ENCODE measurements around the gene BTN1A1.
"Not testable (repeated sequence)": the region's sequence is repeated elsewhere in the genome, so short reads cannot be mapped to it uniquely, and the experiment has no call there.

Gene BTN1A1

GRCh38 chr6:26477426-26477825, 22.7 kb upstream of the BTN1A1 start:
- DNase-seq = no peak

- no peak for DNase-seq
Observed at GRCh38 chr6:26478100-26478984, 21.8 kb upstream of the BTN1A1 start.

- DNase-seq = no peak
Observed at GRCh38 chr6:26478985-26479278, 21.2 kb upstream of the BTN1A1 start.

GRCh38 chr6:26482338-26482737, 17.8 kb upstream of the BTN1A1 start:
- DNase-seq = no peak

DNA sequence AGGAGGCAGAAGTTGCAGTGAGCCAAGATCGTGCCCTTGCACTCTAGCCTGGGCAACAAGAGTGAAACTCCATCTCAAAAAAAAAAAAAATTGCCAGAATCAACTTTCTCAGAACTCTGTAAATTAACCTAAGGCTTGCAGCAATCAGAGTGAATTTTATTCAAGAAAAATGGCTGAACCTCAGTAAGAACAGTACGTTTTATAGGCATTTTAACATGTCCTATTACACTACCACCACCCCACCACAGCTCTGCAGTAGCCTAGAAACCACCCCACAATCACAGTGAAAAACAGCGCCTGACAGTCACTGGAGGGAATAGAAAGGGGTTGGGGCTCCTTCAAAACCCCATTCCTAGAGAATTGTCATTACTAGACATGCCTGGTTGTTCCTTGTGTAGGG, 16.4 kb upstream of the BTN1A1 start:
- no peak for DNase-seq

DNA sequence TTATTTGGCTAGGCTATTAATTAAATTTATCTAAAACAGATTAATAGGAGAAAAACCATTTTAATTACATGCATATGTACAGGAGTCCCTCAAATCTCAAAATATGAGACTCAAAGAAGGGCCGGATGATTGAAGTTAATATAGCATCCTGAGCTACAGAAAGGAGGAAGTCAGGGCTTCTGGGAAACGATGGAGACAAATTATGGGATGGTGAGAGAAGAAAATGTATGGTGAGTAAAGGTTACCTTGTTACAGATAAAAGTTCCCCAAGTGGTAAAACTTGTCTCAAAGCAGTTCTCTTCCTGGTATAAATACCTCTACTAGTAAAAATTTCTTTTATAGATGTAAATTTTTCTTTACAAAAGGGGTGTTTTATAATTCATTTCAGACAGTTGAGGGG, 15.9 kb upstream of the BTN1A1 start:
- DNase-seq = no peak

- no peak for DNase-seq
Observed at GRCh38 chr6:26485112-26485780, 14.9 kb upstream of the BTN1A1 start.

DNA sequence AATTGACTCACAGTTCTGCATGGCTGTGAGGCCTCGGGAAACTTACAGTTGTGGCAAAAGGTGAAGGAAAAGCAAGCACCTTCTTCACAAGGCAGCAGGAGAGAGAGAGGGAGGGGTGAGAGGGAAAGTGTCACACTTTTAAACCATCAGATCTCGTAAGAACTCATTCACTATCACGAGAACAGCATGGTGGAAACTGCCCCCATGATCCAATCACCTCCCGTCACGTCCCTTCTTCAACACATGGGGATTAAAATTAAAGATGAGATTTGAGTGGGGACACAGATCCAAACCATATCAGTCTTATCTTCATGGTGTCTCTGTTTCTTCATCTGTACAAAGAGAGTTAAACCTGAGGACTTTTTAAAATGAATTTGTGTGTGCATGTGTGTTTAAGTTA, 13.7 kb upstream of the BTN1A1 start:
- DNase-seq = no peak

GRCh38 chr6:26487466-26487865, 12.6 kb upstream of the BTN1A1 start:
- no peak for DNase-seq

DNA sequence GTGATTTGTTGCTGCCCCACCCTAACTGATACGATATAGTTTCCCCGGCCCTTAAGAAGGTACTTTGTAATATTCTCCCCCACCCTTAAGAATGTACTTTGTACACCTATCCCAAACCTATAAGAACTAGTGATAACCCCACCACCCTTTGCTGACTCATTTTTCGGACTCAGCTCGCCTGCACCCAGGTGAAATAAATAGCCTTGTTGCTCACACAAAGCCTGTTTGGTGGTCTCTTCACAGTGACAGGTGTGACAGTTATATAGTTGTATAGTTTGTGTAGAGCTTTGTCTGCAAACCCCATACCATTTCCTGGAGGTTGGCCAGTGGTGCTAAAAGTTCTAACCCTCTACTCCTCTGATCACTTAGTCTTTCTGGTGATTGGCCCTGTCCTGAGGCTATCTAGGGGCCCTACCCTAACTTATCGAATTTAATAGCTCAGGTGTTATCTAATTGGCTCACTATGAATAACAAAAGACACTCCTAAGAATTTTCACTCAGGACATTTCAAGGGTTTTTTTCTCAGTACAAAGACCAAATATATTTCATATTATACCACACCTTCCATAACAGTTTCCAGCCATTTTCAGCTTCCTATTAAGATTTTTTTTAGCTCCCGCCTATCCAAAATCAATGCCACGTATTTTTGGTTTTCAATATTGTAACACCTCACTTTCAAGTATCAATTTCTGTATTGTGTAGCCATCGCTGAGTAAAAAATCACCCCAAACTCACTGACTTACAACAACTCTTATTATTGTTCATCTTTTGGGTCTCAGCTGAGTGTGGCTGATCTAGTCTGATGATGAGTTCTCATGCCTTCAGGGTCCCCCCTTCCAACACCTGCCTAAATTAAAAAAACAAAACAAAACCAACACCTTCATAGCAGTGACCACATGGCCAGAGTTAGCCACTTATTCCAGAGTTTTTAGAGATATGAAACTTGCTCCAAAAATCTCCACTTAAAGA, 9.8 kb upstream of the BTN1A1 start:
- no peak for DNase-seq

DNA sequence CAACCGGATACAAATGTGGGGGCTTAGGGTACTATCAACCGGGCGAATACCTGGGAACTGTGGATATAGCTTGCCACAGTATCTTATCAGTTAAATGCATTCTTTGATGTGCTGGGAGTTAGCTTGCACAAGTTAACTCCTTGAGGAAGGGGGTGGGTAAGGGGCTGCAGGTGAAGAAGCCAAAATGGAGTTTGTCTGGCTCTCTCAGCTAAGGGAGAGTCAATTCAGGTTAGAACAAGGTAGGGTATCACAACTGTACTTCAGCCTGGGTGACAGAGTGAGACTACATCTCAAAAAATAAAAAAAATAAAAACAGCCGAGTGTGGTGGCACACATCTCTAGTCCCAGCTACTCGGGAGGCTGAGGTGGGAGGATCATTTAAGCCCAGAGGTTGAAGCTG, 8.5 kb upstream of the BTN1A1 start:
- no peak for DNase-seq

GRCh38 chr6:26493258-26493657, 6.8 kb upstream of the BTN1A1 start:
- no peak for DNase-seq

- DNase-seq = no peak
Observed at GRCh38 chr6:26494117-26494516, 6.0 kb upstream of the BTN1A1 start.

DNA sequence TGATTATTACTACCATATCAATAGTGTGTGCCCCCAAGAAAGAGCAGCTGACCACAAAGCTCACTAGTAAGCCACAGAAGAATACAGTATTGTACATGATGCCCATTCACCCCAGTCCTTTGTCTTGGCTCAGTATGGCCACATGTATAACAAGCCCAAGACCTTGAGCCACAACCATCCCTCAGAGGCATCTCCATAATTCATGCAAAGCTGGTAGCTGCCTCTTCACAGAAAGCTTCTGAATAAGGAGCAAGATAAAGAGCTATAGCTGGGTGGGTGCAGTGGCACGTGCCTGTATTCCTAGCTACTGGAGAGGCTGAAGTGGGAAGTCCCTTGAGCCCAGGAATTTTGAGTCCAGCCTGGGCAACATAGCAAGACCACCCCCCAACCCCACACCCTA, 4.8 kb upstream of the BTN1A1 start:
- no peak for DNase-seq

DNA sequence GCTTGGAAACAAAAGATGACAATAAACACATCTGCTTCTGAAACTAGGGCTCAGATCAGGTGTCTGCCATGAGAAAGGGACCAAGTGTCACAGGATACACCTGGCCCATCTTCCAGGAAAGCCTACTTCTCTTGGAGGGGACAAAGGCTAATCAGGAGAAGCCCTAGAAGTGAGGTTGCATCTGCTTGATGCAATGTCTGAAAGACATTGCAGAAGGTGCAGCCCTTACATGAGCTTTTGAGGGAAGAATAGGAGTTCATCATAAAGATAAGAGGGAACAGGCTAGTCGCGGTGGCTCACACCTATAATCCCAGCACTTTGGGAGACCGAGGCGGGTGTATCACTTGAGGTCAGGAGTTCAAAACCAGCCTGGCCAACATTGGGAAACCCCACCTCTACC, 2.5 kb upstream of the BTN1A1 start:
- no peak for DNase-seq

DNA sequence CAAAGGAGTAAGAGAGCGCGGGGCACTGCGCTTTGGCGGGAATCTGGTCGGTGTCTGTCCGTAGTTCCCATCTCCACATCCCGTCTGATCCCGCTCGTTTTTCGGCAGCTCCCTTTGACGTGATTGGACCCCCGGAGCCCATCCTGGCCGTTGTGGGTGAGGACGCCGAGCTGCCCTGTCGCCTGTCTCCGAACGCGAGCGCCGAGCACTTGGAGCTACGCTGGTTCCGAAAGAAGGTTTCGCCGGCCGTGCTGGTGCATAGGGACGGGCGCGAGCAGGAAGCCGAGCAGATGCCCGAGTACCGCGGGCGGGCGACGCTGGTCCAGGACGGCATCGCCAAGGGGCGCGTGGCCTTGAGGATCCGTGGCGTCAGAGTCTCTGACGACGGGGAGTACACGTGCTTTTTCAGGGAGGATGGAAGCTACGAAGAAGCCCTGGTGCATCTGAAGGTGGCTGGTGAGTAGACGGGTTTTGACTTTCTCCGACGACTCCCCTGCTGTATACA, 1.4 kb downstream of the BTN1A1 start:
- no peak for DNase-seq

GRCh38 chr6:26502165-26502564, 2.1 kb downstream of the BTN1A1 start:
- DNase-seq = no peak

GRCh38 chr6:26502626-26503025, 2.5 kb downstream of the BTN1A1 start:
- no peak for DNase-seq

DNA sequence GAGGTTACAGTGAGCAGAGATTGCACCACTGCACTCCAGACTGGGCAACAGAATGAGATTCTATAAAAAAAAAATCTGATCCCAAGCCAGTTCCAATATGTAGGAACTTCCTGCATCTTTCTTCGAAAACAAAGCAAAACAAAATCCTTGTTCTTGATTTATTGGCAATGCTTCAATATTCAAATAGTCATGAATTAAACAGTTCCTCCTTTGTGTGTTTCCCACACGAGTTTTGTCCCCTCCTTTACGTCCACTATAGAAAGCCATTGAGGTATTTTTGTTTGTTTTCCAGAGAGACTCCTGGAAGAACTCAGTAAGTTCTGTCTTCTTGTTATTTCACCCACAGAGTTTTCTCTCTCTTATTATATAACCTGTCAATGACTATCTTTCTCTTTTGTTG, 7.6 kb downstream of the BTN1A1 start:
- no peak for DNase-seq

GRCh38 chr6:26511033-26511432, 10.9 kb downstream of the BTN1A1 start:
- not testable (repeated sequence) for DNase-seq

DNA sequence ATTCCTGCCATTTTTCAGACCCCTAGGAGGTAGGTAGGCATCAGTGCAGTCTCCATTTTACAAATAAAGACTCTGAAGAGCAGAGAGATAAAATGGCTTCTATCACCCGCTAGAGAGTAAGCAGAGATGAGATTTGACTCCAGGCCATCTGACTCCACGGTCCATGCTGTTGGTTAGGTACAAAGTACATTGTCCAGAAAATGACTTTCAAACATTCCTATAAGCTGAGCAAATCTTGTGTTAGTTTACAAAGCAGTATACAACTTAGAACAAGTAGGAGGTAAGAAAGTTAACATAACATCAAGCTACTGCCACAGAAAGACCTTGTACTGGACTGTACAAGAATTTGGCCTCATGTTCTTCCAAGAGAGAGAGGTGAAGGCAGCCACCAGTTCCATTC, 14.9 kb downstream of the BTN1A1 start:
- no peak for DNase-seq

DNA sequence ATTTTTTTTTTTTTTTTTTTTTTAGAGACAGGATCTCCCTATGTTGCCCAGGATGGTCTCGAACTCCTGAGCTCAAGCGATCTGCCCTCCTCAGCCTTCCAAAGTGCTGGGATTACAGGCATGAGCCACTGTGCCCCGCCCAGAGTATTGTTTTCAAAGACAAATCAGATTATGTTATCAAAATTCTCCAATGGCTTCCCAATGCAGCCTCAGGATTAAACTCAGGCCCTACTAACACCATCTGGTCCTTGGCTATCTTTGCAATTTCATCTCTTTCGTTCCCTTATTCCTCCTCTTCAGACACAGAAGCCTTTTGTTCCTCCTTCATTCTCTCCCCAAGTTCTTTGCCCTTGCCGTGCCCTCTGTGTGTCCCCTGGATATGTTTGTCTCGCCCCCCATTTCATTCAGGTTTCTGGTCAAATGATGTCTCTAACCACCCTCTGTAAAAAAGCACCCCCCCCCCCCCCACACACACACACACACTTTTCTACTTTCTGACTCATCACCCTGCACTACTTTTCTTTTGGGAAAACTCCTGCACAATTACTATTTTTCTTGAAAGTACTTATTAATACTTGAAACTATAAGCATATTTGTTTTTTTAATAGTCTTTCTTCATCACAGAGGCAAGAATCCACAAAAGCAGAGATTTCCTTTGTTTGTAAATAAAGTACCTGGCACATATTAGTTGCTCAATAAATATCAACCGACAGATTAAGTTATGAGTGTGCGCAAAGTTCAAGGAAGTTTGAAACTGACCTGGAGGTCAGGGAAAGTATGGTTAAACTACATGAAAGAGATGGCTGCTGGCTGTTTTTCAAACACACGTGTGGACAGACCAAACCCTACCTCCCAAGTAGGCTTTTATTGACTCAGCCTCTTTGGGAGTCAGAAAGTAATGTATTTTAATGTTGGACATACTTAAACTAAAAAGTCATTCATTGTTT, 16.7 kb downstream of the BTN1A1 start:
- no peak for DNase-seq
